OCI-LY7 (cell line): ENCODE measurements around the gene TLX1.

Experiments
- CTCF ChIP-seq: fragments of 200-600 bp; sonication (generic); conservative IDR thresholded peaks from 2 replicates; pipeline ENCODE4 v1.5.1; 2014; ENCODE audit warnings: mild to moderate bottlenecking, antibody characterized with exemption, low read length, moderate library complexity, mixed read lengths
- EZH2phosphoT487 ChIP-seq: fragments of 200-600 bp; sonication (generic); IDR thresholded peaks from 2 replicates; pipeline ENCODE4 v1.6.1; 2018; ENCODE audit warnings: low read depth, borderline replicate concordance, mild to moderate bottlenecking, mixed run types, antibody characterized with exemption, low read length, moderate library complexity, mixed read lengths

DNA sequence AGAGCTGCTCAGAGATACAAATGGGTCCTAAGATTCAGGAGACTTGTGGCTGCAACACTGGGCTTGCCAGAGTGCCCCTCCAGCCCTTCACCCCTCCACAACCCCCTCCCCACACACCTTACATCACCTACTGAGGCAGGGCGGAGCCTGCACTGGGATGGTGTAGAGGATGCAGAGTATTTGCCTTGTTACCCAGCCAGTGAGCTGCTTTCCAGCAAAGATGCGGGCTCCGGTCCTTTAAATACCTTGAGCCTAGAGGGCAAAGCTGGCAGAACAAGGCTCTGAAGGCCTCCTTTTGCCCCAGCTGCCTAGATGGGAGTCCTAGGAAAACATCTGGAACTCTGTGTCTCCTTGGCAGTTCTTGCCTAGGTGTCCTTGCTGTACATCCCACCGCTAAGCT lies 34.7 kb upstream of the TLX1 start:
- TF ChIP-seq CTCF, result no peak
- TF ChIP-seq EZH2phosphoT487, result no peak
